Osteoblast (primary cell): ENCODE measurements around the gene APEH. TPM values are rescaled to one million over a fixed set of nuclear protein-coding genes. Genes with fewer than 3 reads are reported as not detected.

ENCODE experiments used
- DNase-seq: peaks from one replicate; pipeline ENCODE4 v3.0.0; 2011; ENCODE audit warnings: low spot score, mixed read lengths; ENCODE audit not compliant: insufficient read length; ENCODE audit errors: missing footprints
- H2AFZ ChIP-seq: 2 replicates; pipeline ENCODE4 v1.6.0; 2011; ENCODE audit warnings: mild to moderate bottlenecking, low read length
- H3K27ac ChIP-seq: 2 replicates; pipeline ENCODE4 v1.5.1; 2011; ENCODE audit warnings: mild to moderate bottlenecking, low read depth, low read length, moderate library complexity
- H3K27me3 ChIP-seq: 2 replicates; pipeline ENCODE4 v1.6.0; 2012; ENCODE audit warnings: mild to moderate bottlenecking, control low read depth, inconsistent platforms, low read length, moderate library complexity; ENCODE audit not compliant: insufficient read depth
- H3K36me3 ChIP-seq: 2 replicates; pipeline ENCODE4 v1.5.1; 2011; ENCODE audit warnings: mild to moderate bottlenecking, low read length, control low read depth, moderate library complexity; ENCODE audit not compliant: insufficient read depth
- H3K4me1 ChIP-seq: 2 replicates; pipeline ENCODE4 v1.5.1; 2011; ENCODE audit warnings: mild to moderate bottlenecking, low read length, control low read depth, moderate library complexity; ENCODE audit not compliant: insufficient read depth
- H3K4me2 ChIP-seq: 2 replicates; pipeline ENCODE4 v1.6.0; 2011; ENCODE audit warnings: mild to moderate bottlenecking, low read length; ENCODE audit not compliant: insufficient read depth
- H3K4me3 ChIP-seq: fragments of 200-600 bp; sonication (generic); 3 replicates; pipeline ENCODE4 v1.5.1; 2012; ENCODE audit warnings: mild to moderate bottlenecking, low read length, inconsistent platforms; ENCODE audit not compliant: insufficient read depth
- H3K79me2 ChIP-seq: 2 replicates; pipeline ENCODE4 v1.6.0; 2012; ENCODE audit warnings: mild to moderate bottlenecking, low read length, control low read depth, inconsistent platforms; ENCODE audit not compliant: insufficient read depth
- H3K9me3 ChIP-seq: 2 replicates; pipeline ENCODE4 v1.5.1; 2011; ENCODE audit warnings: low read depth, low read length, control low read depth
- H4K20me1 ChIP-seq: 2 replicates; pipeline ENCODE4 v1.6.0; 2012; ENCODE audit warnings: mild to moderate bottlenecking, low read length, control low read depth; ENCODE audit not compliant: insufficient read depth
- total RNA-seq: library from RNA; depleted of rRNA; stranded (reverse); fragments of >200 nt; gene quantifications from 2 replicates; pipeline ENCODE4 v1.2.3, GENCODE V29; 2012
- TF ChIP-seq, protein P1 (sequence below): IDR thresholded peaks from 2 replicates; pipeline ENCODE4 v1.5.1; 2011; ENCODE audit warnings: mild to moderate bottlenecking, low read depth, low read length, moderate library complexity; ENCODE audit errors: extremely low read depth

APEH gene
- total RNA-seq, 1 donor, result 98.8 TPM

- DNase-seq, result no peak
- Histone ChIP-seq H4K20me1 (peaks cover 14% of the 10 kb centered on the region), H3K4me1 (no peaks in the 10 kb centered on the region), H3K27me3 (no peaks in the 10 kb centered on the region), H2AFZ (no peak overlapping the region), H3K27ac (no peak overlapping the region), H3K9me3 (no peaks in the 10 kb centered on the region), H3K79me2 (no peaks in the 10 kb centered on the region), H3K4me2 (no peak overlapping the region), H3K36me3 (peaks cover 38% of the 10 kb centered on the region), H3K4me3 (no peak overlapping the region)
- TF ChIP-seq, protein P1, sequence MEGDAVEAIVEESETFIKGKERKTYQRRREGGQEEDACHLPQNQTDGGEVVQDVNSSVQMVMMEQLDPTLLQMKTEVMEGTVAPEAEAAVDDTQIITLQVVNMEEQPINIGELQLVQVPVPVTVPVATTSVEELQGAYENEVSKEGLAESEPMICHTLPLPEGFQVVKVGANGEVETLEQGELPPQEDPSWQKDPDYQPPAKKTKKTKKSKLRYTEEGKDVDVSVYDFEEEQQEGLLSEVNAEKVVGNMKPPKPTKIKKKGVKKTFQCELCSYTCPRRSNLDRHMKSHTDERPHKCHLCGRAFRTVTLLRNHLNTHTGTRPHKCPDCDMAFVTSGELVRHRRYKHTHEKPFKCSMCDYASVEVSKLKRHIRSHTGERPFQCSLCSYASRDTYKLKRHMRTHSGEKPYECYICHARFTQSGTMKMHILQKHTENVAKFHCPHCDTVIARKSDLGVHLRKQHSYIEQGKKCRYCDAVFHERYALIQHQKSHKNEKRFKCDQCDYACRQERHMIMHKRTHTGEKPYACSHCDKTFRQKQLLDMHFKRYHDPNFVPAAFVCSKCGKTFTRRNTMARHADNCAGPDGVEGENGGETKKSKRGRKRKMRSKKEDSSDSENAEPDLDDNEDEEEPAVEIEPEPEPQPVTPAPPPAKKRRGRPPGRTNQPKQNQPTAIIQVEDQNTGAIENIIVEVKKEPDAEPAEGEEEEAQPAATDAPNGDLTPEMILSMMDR, result no peak
These were observed 28.5 kb downstream of the APEH start for GRCh38 chr3:49702672-49703071.

DNA sequence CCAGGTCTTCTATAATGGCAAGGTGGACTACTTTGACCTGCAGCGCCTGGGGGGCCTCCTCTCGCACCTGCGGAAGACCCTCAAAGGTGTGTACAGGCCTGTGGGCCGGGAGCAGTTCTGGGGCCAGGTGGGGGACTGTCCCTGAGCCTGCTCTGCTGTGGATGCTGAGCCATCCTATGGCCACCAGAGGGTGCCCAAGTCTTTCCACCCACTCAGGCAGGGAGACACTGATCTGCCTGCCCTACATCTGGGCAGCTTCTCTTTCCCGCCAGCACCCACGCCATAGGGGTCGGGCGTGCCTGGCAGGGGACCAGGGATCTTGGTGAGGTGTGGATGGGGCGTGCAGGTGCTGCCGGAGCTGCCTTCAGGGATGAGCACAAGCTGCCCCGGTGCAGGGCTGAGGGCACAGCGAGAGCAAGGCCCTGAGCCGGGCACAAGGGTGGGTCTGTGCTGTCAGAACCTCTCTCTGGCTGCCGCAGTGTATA is 29.3 kb downstream of the APEH start:
- peak; percentile 99 for DNase-seq
- H3K27me3 ChIP-seq, result no peaks in the 10 kb centered on the region
- no peak overlapping the region for H2AFZ ChIP-seq

GRCh38 chr3:49703956-49704355 is 29.8 kb downstream of the APEH start:
- peaks cover 30% of the 10 kb centered on the region for H3K36me3 ChIP-seq
- H3K4me1 ChIP-seq, result no peaks in the 10 kb centered on the region
- H3K9me3 ChIP-seq, result no peaks in the 10 kb centered on the region
- no peak overlapping the region for H3K4me3 ChIP-seq
- no peak overlapping the region for H3K27ac ChIP-seq
- H4K20me1 ChIP-seq, result peaks cover 14% of the 10 kb centered on the region
- H3K27me3 ChIP-seq, result no peaks in the 10 kb centered on the region
- no peak overlapping the region for H3K4me2 ChIP-seq
- DNase-seq, result no peak
- no peak overlapping the region for H2AFZ ChIP-seq
- H3K79me2 ChIP-seq, result no peaks in the 10 kb centered on the region
- TF ChIP-seq, protein P1, result no peak

More for the DNA sequence above, 29.3 kb downstream of the APEH start:
- peaks cover 14% of the 10 kb centered on the region for H4K20me1 ChIP-seq
- H3K4me1 ChIP-seq, result no peaks in the 10 kb centered on the region
- no peak overlapping the region for H3K4me2 ChIP-seq
- H3K4me3 ChIP-seq, result no peak overlapping the region
- H3K36me3 ChIP-seq, result peaks cover 32% of the 10 kb centered on the region
- no peaks in the 10 kb centered on the region for H3K79me2 ChIP-seq
- TF ChIP-seq, protein P1, result peak; percentile 84
- no peaks in the 10 kb centered on the region for H3K9me3 ChIP-seq
- no peak overlapping the region for H3K27ac ChIP-seq

GRCh38 chr3:49704629-49705028 is 30.5 kb downstream of the APEH start:
- peaks cover 30% of the 10 kb centered on the region for H3K36me3 ChIP-seq
- peaks cover 14% of the 10 kb centered on the region for H4K20me1 ChIP-seq
- TF ChIP-seq, protein P1, result no peak
- H3K79me2 ChIP-seq, result no peaks in the 10 kb centered on the region
- DNase-seq, result no peak
- no peak overlapping the region for H3K4me2 ChIP-seq
- no peak overlapping the region for H2AFZ ChIP-seq
- H3K4me1 ChIP-seq, result no peaks in the 10 kb centered on the region
- no peaks in the 10 kb centered on the region for H3K27me3 ChIP-seq
- H3K9me3 ChIP-seq, result no peaks in the 10 kb centered on the region
- no peak overlapping the region for H3K27ac ChIP-seq
- no peak overlapping the region for H3K4me3 ChIP-seq
